Uterus (tissue), 2 donors: ENCODE data around the gene TKT.

Experiments
- CTCF ChIP-seq, 4 experiments: fragments of 200-600 bp in 2 of 4; fragments of 450-650 bp in 2 of 4; sonication (generic) in 2 of 4; IDR thresholded peaks; one replicate each; pipeline ENCODE4 v1.5.1; 2016 to 2019; ENCODE audit warnings: antibody characterized with exemption in 4 of 4, mild to moderate bottlenecking in 2 of 4, moderate library complexity in 1 of 4
- POLR2A ChIP-seq, 2 donors: fragments of 450-650 bp; IDR thresholded peaks; one replicate each; pipeline ENCODE4 v1.6.1; 2016; ENCODE audit warnings: antibody characterized with exemption in 2 of 2, mild to moderate bottlenecking in 1 of 2, moderate library complexity in 1 of 2

GRCh38 chr3:53218131-53218530 is 37.7 kb downstream of the TKT start:
- TF ChIP-seq CTCF (IDR thresholded peaks at IDR 0.05), result no peak
- TF ChIP-seq POLR2A (IDR thresholded peaks at IDR 0.05), result no peak
